ENCODE data around the gene DHRS7B. TPM values are rescaled to one million over a fixed set of nuclear protein-coding genes. Genes with fewer than 3 reads are reported as not detected.

The DHRS7B gene
- total and polyA plus RNA-seq, 9 of the 15 experiments (the other 6 are each of a cell fraction or from before 2014, with no cell fraction given), result 8.0 to 30.7 (median 14.8) TPM

DNA sequence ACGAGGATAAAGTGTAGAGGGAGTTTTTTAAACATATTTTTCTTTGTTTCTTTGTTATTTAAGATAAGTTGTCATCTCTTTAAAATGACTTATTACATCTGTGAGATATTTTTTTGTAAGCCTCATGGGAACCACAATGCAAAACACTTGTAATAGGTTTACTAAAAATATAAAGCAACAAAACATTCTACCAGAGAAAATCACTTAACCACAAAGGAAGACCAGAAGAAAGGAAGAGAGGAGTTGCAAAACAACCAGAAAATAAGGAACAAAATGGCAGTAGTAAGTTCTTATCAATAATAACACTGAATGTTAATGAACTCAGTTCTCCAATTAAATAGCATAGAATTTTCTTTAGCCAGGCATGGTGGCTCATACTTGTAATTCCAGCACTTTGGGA lies 22.9 kb downstream of the DHRS7B start:
- FAIRE-seq (no peak), ATAC-seq (no peak), DNase-seq (ENCODE audit: extremely low read depth in 1 of 4, low spot score in 3 of 4) (no peak)
- in situ Hi-C loops (cut with MboI), result no loop called here
- ChIA-PET CTCF (ENCODE audit: low intra/inter-chr PET ratio) (no interaction called here), POLR2A (no interaction called here)
- WGBS (ENCODE audit: insufficient coverage, low coverage, missing lambda C conversion rate), result 88% methylated on average over 1 of the region's 1 CpG
- H3K4me2 ChIP-seq (ENCODE audit: insufficient read depth, low read length), result no peak overlapping the region
- H3K9me3 ChIP-seq (replicated peaks; ENCODE audit: control insufficient read depth, insufficient read depth, low read depth, low read length), result 0 out of 2 replicates have a peak, but pooled peaks cover 2% of the 10 kb centered on the region
- H3K9me1 ChIP-seq (ENCODE audit: control insufficient read depth, insufficient read depth, low read length), result no peaks in the 10 kb centered on the region
- no peaks in the 10 kb centered on the region for H4K20me1 ChIP-seq (replicated peaks; ENCODE audit: control insufficient read depth, insufficient read depth, low read length)
- H3K9ac ChIP-seq (ENCODE audit: insufficient read depth in 1 of 2, low read depth in 2 of 2, low read length in 2 of 2), result no peak overlapping the region
- H3K27ac ChIP-seq (ENCODE audit: extremely low read depth, low read depth, low read length), result no peak overlapping the region
- H2AFZ ChIP-seq (ENCODE audit: low read depth, low read length), result no peak overlapping the region
- H3K27me3 ChIP-seq (ENCODE audit: control insufficient read depth in 2 of 2, insufficient read depth in 2 of 2, low read length in 2 of 2), result no peaks in the 10 kb centered on the region
- H3K79me2 ChIP-seq (ENCODE audit: control insufficient read depth, insufficient read depth, low read length), result no peaks in the 10 kb centered on the region
- intact Hi-C loops (cut with micrococcal nuclease), result no loop called here
- no TSS peak for BruUV-seq (replicated peaks)
- H3K36me3 ChIP-seq (ENCODE audit: control insufficient read depth, insufficient read depth, low read length), result no peaks in the 10 kb centered on the region
- H3K4me1 ChIP-seq (replicated peaks in 1 of 2; ENCODE audit: control insufficient read depth in 2 of 2, insufficient read depth in 2 of 2, low read length in 2 of 2), result no peaks in the 10 kb centered on the region
- H3K4me3 ChIP-seq, result no peak overlapping the region
- no peak for TF ChIP-seq RCOR1 (IDR thresholded peaks at IDR 0.05; ENCODE audit: borderline replicate concordance in 1 of 2, low read depth in 2 of 2, low read length in 2 of 2)
- TF ChIP-seq ERF (CRISPR knock-in tag; IDR thresholded peaks at IDR 0.05), result no peak
- TF ChIP-seq ADNP (tag; IDR thresholded peaks at IDR 0.05), result no peak
- no peak for TF ChIP-seq ZNF212 (CRISPR knock-in tag; IDR thresholded peaks at IDR 0.05)
- no peak for TF ChIP-seq PHB (CRISPR knock-in tag; IDR thresholded peaks at IDR 0.05)
- TF ChIP-seq XRCC5 (IDR thresholded peaks at IDR 0.05; ENCODE audit: low read depth, low read length), result no peak
- TF ChIP-seq PHF21A (IDR thresholded peaks at IDR 0.05; ENCODE audit: borderline replicate concordance, low read depth), result no peak

DNA sequence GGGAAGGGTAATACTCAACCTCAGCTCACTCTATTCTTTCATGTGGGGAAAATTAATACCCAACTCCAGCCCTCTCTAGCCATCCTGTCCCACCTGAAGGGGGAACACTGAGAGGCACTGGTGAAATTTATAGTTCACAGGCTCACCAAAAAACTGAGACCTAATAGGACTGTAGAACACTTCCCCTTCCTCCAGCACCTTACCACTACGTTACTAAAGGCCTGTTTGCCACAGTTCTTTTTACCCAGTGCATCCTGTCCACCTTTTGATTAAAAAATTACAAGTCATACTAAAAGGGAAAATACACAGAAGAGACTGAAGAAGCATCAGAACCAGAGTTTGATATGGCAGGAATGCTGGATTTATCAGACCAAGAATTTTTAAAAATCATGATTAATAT lies 26.0 kb downstream of the DHRS7B start:
- DNase-seq (ENCODE audit: extremely low read depth in 1 of 4, low spot score in 3 of 4), result no peak
- no peak overlapping the region for H3K27ac ChIP-seq (ENCODE audit: extremely low read depth, low read depth, low read length)
- no CpG with 5 or more reads among the region's 1 CpG for WGBS (ENCODE audit: insufficient coverage, low coverage, missing lambda C conversion rate)
- H4K20me1 ChIP-seq (replicated peaks; ENCODE audit: control insufficient read depth, insufficient read depth, low read length), result no peaks in the 10 kb centered on the region
- no peaks in the 10 kb centered on the region for H3K9me1 ChIP-seq (ENCODE audit: control insufficient read depth, insufficient read depth, low read length)
- ATAC-seq, result no peak
- H3K4me2 ChIP-seq (ENCODE audit: insufficient read depth, low read length), result no peak overlapping the region
- intact Hi-C loops (cut with micrococcal nuclease) (no loop called here), in situ Hi-C loops (cut with MboI) (no loop called here)
- H3K9ac ChIP-seq (ENCODE audit: insufficient read depth in 1 of 2, low read depth in 2 of 2, low read length in 2 of 2), result no peak overlapping the region
- H3K36me3 ChIP-seq (ENCODE audit: control insufficient read depth, insufficient read depth, low read length), result no peaks in the 10 kb centered on the region
- H3K27me3 ChIP-seq (ENCODE audit: control insufficient read depth in 2 of 2, insufficient read depth in 2 of 2, low read length in 2 of 2), result no peaks in the 10 kb centered on the region
- H2AFZ ChIP-seq (ENCODE audit: low read depth, low read length), result no peak overlapping the region
- ChIA-PET CTCF (ENCODE audit: low intra/inter-chr PET ratio) (no interaction called here), POLR2A (no interaction called here)
- 0 out of 2 replicates have a peak, but pooled peaks cover 2% of the 10 kb centered on the region for H3K9me3 ChIP-seq (replicated peaks; ENCODE audit: control insufficient read depth, insufficient read depth, low read depth, low read length)
- H3K4me1 ChIP-seq (replicated peaks in 1 of 2; ENCODE audit: control insufficient read depth in 2 of 2, insufficient read depth in 2 of 2, low read length in 2 of 2), result no peaks in the 10 kb centered on the region
- H3K79me2 ChIP-seq (ENCODE audit: control insufficient read depth, insufficient read depth, low read length), result no peaks in the 10 kb centered on the region
- BruUV-seq (replicated peaks), result no TSS peak
- FAIRE-seq, result no peak
- no peak overlapping the region for H3K4me3 ChIP-seq
- no peak for TF ChIP-seq POLR2H (tag; IDR thresholded peaks at IDR 0.05; ENCODE audit: low read depth)
- no peak for TF ChIP-seq GTF2F1 (IDR thresholded peaks at IDR 0.05; ENCODE audit: low read depth, low read length)
- no peak for TF ChIP-seq BHLHE40 (IDR thresholded peaks at IDR 0.05; ENCODE audit: low read length)
- no peak for TF ChIP-seq BCOR (IDR thresholded peaks at IDR 0.05)
- no peak for TF ChIP-seq ZBTB43 (CRISPR knock-in tag; IDR thresholded peaks at IDR 0.05)
- TF ChIP-seq ZNF583 (CRISPR knock-in tag; IDR thresholded peaks at IDR 0.05), result no peak
- TF ChIP-seq HBP1 (CRISPR knock-in tag; IDR thresholded peaks at IDR 0.05), result no peak
